ENCODE measurements around the gene CNBP. TPM values are rescaled to one million over a fixed set of nuclear protein-coding genes. Genes with fewer than 3 reads are reported as not detected.

CNBP gene
- polyA plus RNA-seq, 1 donor (not counting 4 experiments of a cell fraction or from before 2014, with no cell fraction given), result 388 TPM

DNA sequence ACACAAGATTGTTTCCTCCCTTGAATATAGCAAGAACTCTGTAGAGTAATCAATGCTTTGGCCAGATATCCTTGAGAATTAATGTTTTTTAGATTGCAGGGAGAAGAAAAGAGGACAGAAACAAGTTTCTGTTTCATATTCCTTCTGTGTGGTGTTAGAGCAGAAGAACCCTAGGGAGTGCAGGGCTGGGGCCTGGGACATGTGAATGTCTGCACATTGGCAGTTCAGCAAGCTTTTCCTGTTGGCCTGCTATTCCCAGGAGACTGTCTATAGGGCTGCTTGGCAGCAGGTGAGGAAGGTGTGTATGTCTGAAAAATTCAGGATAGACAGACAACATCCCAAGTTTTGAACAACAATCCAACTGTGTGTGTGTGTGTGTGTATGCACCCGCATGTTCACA is 13.6 kb upstream of the CNBP start:
- TF ChIP-seq, protein P1, sequence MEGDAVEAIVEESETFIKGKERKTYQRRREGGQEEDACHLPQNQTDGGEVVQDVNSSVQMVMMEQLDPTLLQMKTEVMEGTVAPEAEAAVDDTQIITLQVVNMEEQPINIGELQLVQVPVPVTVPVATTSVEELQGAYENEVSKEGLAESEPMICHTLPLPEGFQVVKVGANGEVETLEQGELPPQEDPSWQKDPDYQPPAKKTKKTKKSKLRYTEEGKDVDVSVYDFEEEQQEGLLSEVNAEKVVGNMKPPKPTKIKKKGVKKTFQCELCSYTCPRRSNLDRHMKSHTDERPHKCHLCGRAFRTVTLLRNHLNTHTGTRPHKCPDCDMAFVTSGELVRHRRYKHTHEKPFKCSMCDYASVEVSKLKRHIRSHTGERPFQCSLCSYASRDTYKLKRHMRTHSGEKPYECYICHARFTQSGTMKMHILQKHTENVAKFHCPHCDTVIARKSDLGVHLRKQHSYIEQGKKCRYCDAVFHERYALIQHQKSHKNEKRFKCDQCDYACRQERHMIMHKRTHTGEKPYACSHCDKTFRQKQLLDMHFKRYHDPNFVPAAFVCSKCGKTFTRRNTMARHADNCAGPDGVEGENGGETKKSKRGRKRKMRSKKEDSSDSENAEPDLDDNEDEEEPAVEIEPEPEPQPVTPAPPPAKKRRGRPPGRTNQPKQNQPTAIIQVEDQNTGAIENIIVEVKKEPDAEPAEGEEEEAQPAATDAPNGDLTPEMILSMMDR (optimal IDR thresholded peaks at IDR 0.05 in 1 of 3, IDR thresholded peaks at IDR 0.05 in 1 of 3, conservative IDR thresholded peaks at IDR 0.05 in 1 of 3; ENCODE audit: extremely low read depth in 1 of 3, insufficient read depth in 2 of 3, low read length in 3 of 3), result no peak
- no peak for TF ChIP-seq EZH2 (IDR thresholded peaks at IDR 0.05; ENCODE audit: low read length)
- dilution Hi-C loops (cut with MboI; ENCODE audit: extremely low pct_ligation_motif_present, low sequenced_read_pairs), result no loop called here
- no peaks in the 10 kb centered on the region for H3K9me1 ChIP-seq (ENCODE audit: control insufficient read depth, extremely low read depth, insufficient read depth, low read length)
- H3K79me2 ChIP-seq (ENCODE audit: control insufficient read depth, insufficient read depth, low read length), result no peaks in the 10 kb centered on the region
- H3K27ac ChIP-seq (ENCODE audit: control insufficient read depth, insufficient read depth, low read length), result no peak overlapping the region
- peaks cover 28% of the 10 kb centered on the region for H3K4me1 ChIP-seq (ENCODE audit: control insufficient read depth, extremely low read depth, insufficient read depth, low read length)
- H3K9me3 ChIP-seq (ENCODE audit: control insufficient read depth, low read depth, low read length), result no peaks in the 10 kb centered on the region
- H3K4me3 ChIP-seq (ENCODE audit: control insufficient read depth in 2 of 3, extremely low read depth in 1 of 3, insufficient read depth in 2 of 3, low read depth in 1 of 3, low read length in 3 of 3), result no peak overlapping the region
- FAIRE-seq (peak; percentile 36), DNase-seq (ENCODE audit: low read depth, low spot score) (no peak)
- no peak overlapping the region for H3K9ac ChIP-seq (ENCODE audit: control insufficient read depth, extremely low read depth, insufficient read depth, low read length)
- H4K20me1 ChIP-seq (ENCODE audit: control insufficient read depth, extremely low read depth, insufficient read depth, low read length), result no peaks in the 10 kb centered on the region
- H3K36me3 ChIP-seq (ENCODE audit: control insufficient read depth in 2 of 2, extremely low read depth in 1 of 2, insufficient read depth in 2 of 2, low read length in 2 of 2), result no peaks in the 10 kb centered on the region
- peak overlapping the region; percentile 48 for H3K4me2 ChIP-seq (ENCODE audit: control insufficient read depth, extremely low read depth, insufficient read depth, low read depth, low read length)
- peak overlapping the region; percentile 43 for H2AFZ ChIP-seq (ENCODE audit: control insufficient read depth, low read length)
- H3K27me3 ChIP-seq (ENCODE audit: control insufficient read depth, extremely low read depth, insufficient read depth, low read length), result no peaks in the 10 kb centered on the region

DNA sequence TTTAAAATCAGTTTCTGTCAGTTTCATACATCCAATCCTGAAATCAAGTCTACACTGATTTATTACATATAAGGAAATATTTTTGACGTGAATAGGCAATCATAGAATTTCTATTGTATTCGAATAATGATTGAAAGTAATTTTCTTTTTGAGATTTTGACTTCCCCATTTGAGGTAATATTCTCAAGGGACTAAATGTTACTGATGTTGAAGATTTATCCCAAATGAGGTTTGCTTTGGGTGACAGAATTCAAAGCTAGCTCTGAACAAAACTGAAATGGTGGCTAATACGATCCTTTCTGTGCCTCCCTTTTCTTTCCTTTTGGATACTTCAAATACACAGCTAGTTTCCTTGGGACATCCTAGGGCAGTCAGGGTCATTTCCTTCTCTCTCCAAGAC is 12.9 kb upstream of the CNBP start:
- Histone ChIP-seq H3K4me3 (ENCODE audit: control insufficient read depth in 2 of 3, extremely low read depth in 1 of 3, insufficient read depth in 2 of 3, low read depth in 1 of 3, low read length in 3 of 3) (no peak overlapping the region), H3K9me1 (ENCODE audit: control insufficient read depth, extremely low read depth, insufficient read depth, low read length) (no peaks in the 10 kb centered on the region), H3K4me2 (ENCODE audit: control insufficient read depth, extremely low read depth, insufficient read depth, low read depth, low read length) (no peak overlapping the region), H3K27me3 (ENCODE audit: control insufficient read depth, extremely low read depth, insufficient read depth, low read length) (no peaks in the 10 kb centered on the region), H2AFZ (ENCODE audit: control insufficient read depth, low read length) (no peak overlapping the region), H4K20me1 (ENCODE audit: control insufficient read depth, extremely low read depth, insufficient read depth, low read length) (no peaks in the 10 kb centered on the region), H3K27ac (ENCODE audit: control insufficient read depth, insufficient read depth, low read length) (no peak overlapping the region), H3K9ac (ENCODE audit: control insufficient read depth, extremely low read depth, insufficient read depth, low read length) (no peak overlapping the region), H3K4me1 (ENCODE audit: control insufficient read depth, extremely low read depth, insufficient read depth, low read length) (peaks cover 28% of the 10 kb centered on the region), H3K36me3 (ENCODE audit: control insufficient read depth in 2 of 2, extremely low read depth in 1 of 2, insufficient read depth in 2 of 2, low read length in 2 of 2) (no peaks in the 10 kb centered on the region), H3K79me2 (ENCODE audit: control insufficient read depth, insufficient read depth, low read length) (no peaks in the 10 kb centered on the region), H3K9me3 (ENCODE audit: control insufficient read depth, low read depth, low read length) (no peaks in the 10 kb centered on the region)
- dilution Hi-C loops (cut with MboI; ENCODE audit: extremely low pct_ligation_motif_present, low sequenced_read_pairs), result no loop called here
- TF ChIP-seq, protein P1 (optimal IDR thresholded peaks at IDR 0.05 in 1 of 3, IDR thresholded peaks at IDR 0.05 in 1 of 3, conservative IDR thresholded peaks at IDR 0.05 in 1 of 3; ENCODE audit: extremely low read depth in 1 of 3, insufficient read depth in 2 of 3, low read length in 3 of 3), result no peak
- TF ChIP-seq EZH2 (IDR thresholded peaks at IDR 0.05; ENCODE audit: low read length), result no peak
- FAIRE-seq, result no peak
- no peak for DNase-seq (ENCODE audit: low read depth, low spot score)

All from keratinocyte (primary cell).